OCI-LY1 (cell line): ENCODE results near the gene ADGRL2.

Experiments used
- H2AFZ ChIP-seq: fragments of 200-600 bp; sonication (generic), shearing (Covaris generic); 2 replicates; pipeline ENCODE4 v1.6.0; 2014; ENCODE audit warnings: antibody characterized with exemption, mild to moderate bottlenecking, low read length
- H3F3A ChIP-seq: fragments of 200-600 bp; sonication (generic), shearing (Covaris generic); 2 replicates; pipeline ENCODE4 v1.6.0; 2014; ENCODE audit warnings: mild to moderate bottlenecking, antibody characterized with exemption, low read length, moderate library complexity; ENCODE audit not compliant: insufficient read depth
- H3K27ac ChIP-seq: fragments of 200-600 bp; sonication (generic); 2 replicates; pipeline ENCODE4 v1.5.1; 2014; ENCODE audit warnings: low read length, mixed run types, mild to moderate bottlenecking, low read depth; ENCODE audit not compliant: poor library complexity, severe bottlenecking
- H3K27me3 ChIP-seq: fragments of 200-600 bp; sonication (generic); 2 replicates; pipeline ENCODE4 v1.6.0; 2014; ENCODE audit warnings: antibody characterized with exemption, mild to moderate bottlenecking, low read length, moderate library complexity; ENCODE audit not compliant: insufficient read depth
- H3K36me3 ChIP-seq: fragments of 200-600 bp; sonication (generic); 2 replicates; pipeline ENCODE4 v1.6.1; 2014; ENCODE audit warnings: mild to moderate bottlenecking, antibody characterized with exemption, low read length, moderate library complexity, mixed read lengths; ENCODE audit not compliant: insufficient read depth
- H3K4me1 ChIP-seq: fragments of 200-600 bp; sonication (generic); 2 replicates; pipeline ENCODE4 v1.5.1; 2014; ENCODE audit warnings: mild to moderate bottlenecking, low read length, moderate library complexity; ENCODE audit not compliant: insufficient read depth, severe bottlenecking
- H3K4me2 ChIP-seq: fragments of 200-600 bp; sonication (generic), shearing (Covaris generic); 2 replicates; pipeline ENCODE4 v1.6.1; 2014; ENCODE audit warnings: low read length
- H3K4me3 ChIP-seq: fragments of 200-600 bp; sonication (generic); 2 replicates; pipeline ENCODE4 v1.5.1; 2014; ENCODE audit warnings: low read length, low read depth, mild to moderate bottlenecking, mixed read lengths; ENCODE audit not compliant: poor library complexity, severe bottlenecking
- H3K79me2 ChIP-seq: fragments of 200-600 bp; shearing (Covaris generic); 2 replicates; pipeline ENCODE4 v1.6.1; 2016; ENCODE audit warnings: mixed run types, low read length, mixed read lengths; ENCODE audit not compliant: insufficient read depth
- H3K9ac ChIP-seq: fragments of 200-600 bp; sonication (generic), shearing (Covaris generic); 2 replicates; pipeline ENCODE4 v1.6.1; 2014; ENCODE audit warnings: mild to moderate bottlenecking, low read length, mixed read lengths
- H3K9me2 ChIP-seq: fragments of 200-600 bp; sonication (generic), shearing (Covaris generic); 2 replicates; pipeline ENCODE4 v1.6.1; 2014; ENCODE audit warnings: low read depth, mild to moderate bottlenecking, low read length, mixed read lengths
- H3K9me3 ChIP-seq: fragments of 200-600 bp; shearing (Covaris generic); 2 replicates; pipeline ENCODE4 v1.6.1; 2014; ENCODE audit warnings: low read length, mixed read lengths
- H4K20me1 ChIP-seq: fragments of 200-600 bp; sonication (generic), shearing (Covaris generic); 2 replicates; pipeline ENCODE4 v1.6.0; 2016; ENCODE audit warnings: mild to moderate bottlenecking, low read length; ENCODE audit not compliant: insufficient read depth
- EZH2 ChIP-seq: fragments of 200-600 bp; sonication (generic), shearing (Covaris generic); IDR thresholded peaks from 2 replicates; pipeline ENCODE4 v1.8.0; 2017; ENCODE audit warnings: borderline replicate concordance, mixed run types, mild to moderate bottlenecking, antibody characterized with exemption, low read length, moderate library complexity, mixed read lengths
- TF ChIP-seq, protein P1 (sequence below): fragments of 200-600 bp; sonication (generic), shearing (Covaris generic); IDR thresholded peaks from 2 replicates; pipeline ENCODE4 v1.5.1; 2017; ENCODE audit warnings: mild to moderate bottlenecking, antibody characterized with exemption, low read length, moderate library complexity, mixed read lengths

Gene ADGRL2

DNA sequence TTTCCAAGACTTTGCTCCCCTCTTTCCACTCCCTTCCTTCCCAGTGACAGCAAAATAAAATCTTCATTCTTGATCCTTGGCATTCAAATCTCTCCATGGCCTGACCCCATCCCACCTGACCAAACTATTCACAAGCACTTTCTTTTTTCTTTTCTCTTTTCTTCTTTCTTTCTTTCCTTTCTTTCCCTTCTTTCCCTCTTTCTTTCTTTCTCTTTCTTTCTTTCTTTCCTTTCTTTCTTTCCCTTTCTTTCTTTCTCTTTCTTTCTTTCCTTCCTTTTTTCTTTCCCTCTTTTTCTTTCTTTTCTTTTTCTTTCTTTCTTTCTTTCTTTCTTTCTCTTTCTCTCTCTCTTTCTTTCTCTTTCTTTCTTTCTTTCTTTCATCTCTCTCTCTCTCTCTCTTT lies 207.1 kb downstream of the ADGRL2 start:
- Histone ChIP-seq H3K79me2 (no peaks in the 10 kb centered on the region), H3F3A (no peaks in the 10 kb centered on the region), H3K27me3 (no peaks in the 10 kb centered on the region), H3K36me3 (no peaks in the 10 kb centered on the region), H3K9ac (no peak overlapping the region), H3K9me3 (no peaks in the 10 kb centered on the region), H3K4me1 (no peaks in the 10 kb centered on the region), H3K27ac (no peak overlapping the region), H3K4me2 (no peak overlapping the region), H4K20me1 (no peaks in the 10 kb centered on the region), H3K9me2 (no peaks in the 10 kb centered on the region), H2AFZ (no peak overlapping the region), H3K4me3 (no peak overlapping the region)
- TF ChIP-seq, protein P1, sequence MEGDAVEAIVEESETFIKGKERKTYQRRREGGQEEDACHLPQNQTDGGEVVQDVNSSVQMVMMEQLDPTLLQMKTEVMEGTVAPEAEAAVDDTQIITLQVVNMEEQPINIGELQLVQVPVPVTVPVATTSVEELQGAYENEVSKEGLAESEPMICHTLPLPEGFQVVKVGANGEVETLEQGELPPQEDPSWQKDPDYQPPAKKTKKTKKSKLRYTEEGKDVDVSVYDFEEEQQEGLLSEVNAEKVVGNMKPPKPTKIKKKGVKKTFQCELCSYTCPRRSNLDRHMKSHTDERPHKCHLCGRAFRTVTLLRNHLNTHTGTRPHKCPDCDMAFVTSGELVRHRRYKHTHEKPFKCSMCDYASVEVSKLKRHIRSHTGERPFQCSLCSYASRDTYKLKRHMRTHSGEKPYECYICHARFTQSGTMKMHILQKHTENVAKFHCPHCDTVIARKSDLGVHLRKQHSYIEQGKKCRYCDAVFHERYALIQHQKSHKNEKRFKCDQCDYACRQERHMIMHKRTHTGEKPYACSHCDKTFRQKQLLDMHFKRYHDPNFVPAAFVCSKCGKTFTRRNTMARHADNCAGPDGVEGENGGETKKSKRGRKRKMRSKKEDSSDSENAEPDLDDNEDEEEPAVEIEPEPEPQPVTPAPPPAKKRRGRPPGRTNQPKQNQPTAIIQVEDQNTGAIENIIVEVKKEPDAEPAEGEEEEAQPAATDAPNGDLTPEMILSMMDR = no peak
- no peak for TF ChIP-seq EZH2

DNA sequence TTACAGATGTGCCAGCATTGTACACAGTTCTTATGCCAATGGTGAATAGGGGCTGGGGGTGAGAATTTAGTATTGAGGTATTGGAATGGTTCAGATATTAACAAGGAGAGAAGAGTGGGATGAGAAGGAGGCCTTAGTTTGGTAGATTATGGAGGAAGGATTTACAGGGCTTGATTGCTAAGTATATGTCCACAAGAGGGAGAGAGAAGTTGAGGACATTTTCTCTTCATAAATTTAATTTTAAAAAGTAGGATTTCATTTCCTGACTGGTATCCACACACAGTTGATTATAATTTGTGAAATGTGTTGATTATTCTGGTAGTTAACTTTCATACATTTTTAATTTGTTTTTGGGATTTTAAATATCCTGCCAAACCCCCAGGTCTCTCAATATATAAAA lies 213.0 kb downstream of the ADGRL2 start:
- H2AFZ ChIP-seq = no peak overlapping the region
- H3K4me1 ChIP-seq = no peaks in the 10 kb centered on the region
- H3F3A ChIP-seq = no peaks in the 10 kb centered on the region
- no peaks in the 10 kb centered on the region for H3K9me3 ChIP-seq
- H3K9ac ChIP-seq = no peak overlapping the region
- H3K27me3 ChIP-seq = no peaks in the 10 kb centered on the region
- H3K27ac ChIP-seq = no peak overlapping the region
- H3K36me3 ChIP-seq = no peaks in the 10 kb centered on the region
- no peaks in the 10 kb centered on the region for H3K79me2 ChIP-seq
- no peaks in the 10 kb centered on the region for H3K9me2 ChIP-seq
- H3K4me2 ChIP-seq = no peak overlapping the region
- no peaks in the 10 kb centered on the region for H4K20me1 ChIP-seq
- H3K4me3 ChIP-seq = no peak overlapping the region
- no peak for TF ChIP-seq EZH2
- TF ChIP-seq, protein P1 = no peak

- no peaks in the 10 kb centered on the region for H3K36me3 ChIP-seq
- no peaks in the 10 kb centered on the region for H3F3A ChIP-seq
- no peaks in the 10 kb centered on the region for H3K27me3 ChIP-seq
- no peaks in the 10 kb centered on the region for H3K9me2 ChIP-seq
- H3K9ac ChIP-seq = no peak overlapping the region
- H3K4me1 ChIP-seq = no peaks in the 10 kb centered on the region
- TF ChIP-seq EZH2 = no peak
- TF ChIP-seq, protein P1 = no peak
- no peak overlapping the region for H2AFZ ChIP-seq
- H3K27ac ChIP-seq = no peak overlapping the region
- H3K9me3 ChIP-seq = no peaks in the 10 kb centered on the region
- H3K4me2 ChIP-seq = no peak overlapping the region
- no peak overlapping the region for H3K4me3 ChIP-seq
- no peaks in the 10 kb centered on the region for H3K79me2 ChIP-seq
- H4K20me1 ChIP-seq = no peaks in the 10 kb centered on the region
These were observed 214.7 kb downstream of the ADGRL2 start for GRCh38 chr1:82015444-82015843.
